Stimulated activated effector memory CD8-positive, alpha-beta T cell treated with anti-CD3 and anti-CD28 coated beads, Interleukin-12 subunit alpha, Interleukin-12 subunit beta, amount 100 ng/mL, for 72 hours (primary cell): ENCODE measurements around the gene ZNF175.
A peak's percentile ranks its signal among the peaks of the same experiment; 100 is the strongest.

Experiments used
- ATAC-seq: fragments of 150-1000 bp; cut with Tn5 transposase; 2 replicates; pipeline ENCODE4 v1.10.0; 2021
- DNase-seq, 2 donors: peaks; one replicate each; pipeline ENCODE4 v3.0.0; 2021 to 2022; ENCODE audit warnings: low spot score in 2 of 2
- H3K27ac Mint-ChIP-seq: one replicate; pipeline ENCODE4 v1.8.0; 2022; ENCODE audit warnings: mild to moderate bottlenecking, mixed read lengths
- H3K36me3 Mint-ChIP-seq: one replicate; pipeline ENCODE4 v1.8.0; 2022; ENCODE audit warnings: mild to moderate bottlenecking, mixed read lengths
- H3K4me1 Mint-ChIP-seq: one replicate; pipeline ENCODE4 v1.8.0; 2022; ENCODE audit warnings: mixed read lengths
- H3K4me3 Mint-ChIP-seq: one replicate; pipeline ENCODE4 v1.8.0; 2022; ENCODE audit warnings: mild to moderate bottlenecking, mixed read lengths
- H3K9me3 Mint-ChIP-seq: one replicate; pipeline ENCODE4 v1.8.0; 2022; ENCODE audit warnings: mixed read lengths

ZNF175 gene

DNA sequence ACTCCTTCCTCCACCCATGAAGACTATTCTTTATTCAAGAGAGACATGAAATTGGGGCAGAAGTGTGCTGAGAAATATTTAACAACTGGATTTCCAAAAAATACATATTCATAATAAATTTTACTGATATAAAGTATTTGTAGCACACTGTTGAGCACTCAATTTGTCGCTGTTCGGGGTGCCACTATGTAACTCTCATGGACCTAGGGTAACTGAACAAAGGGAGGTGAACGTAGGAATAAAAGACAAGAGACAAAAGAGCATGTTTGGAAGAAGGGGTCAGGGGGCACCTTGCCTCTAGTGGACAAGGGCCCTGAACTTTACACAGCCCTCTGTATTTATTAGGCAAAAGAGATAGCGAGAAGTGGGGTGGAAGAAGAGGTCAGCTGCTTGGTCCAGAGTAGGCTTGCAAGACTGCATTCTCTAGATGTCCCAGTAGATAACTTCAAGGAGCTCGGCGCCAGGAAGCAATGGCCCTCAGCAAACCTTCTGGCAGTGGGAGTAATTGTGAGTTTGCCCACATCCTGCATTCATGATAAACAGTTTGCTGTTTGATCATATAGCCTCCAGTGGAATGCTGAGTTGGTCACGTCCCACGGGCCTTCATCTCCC, 4.5 kb upstream of the ZNF175 start:
- Mint-ChIP-seq H3K27ac (no peak overlapping the region), H3K4me3 (no peak overlapping the region), H3K9me3 (peaks cover 2% of the 10 kb centered on the region), H3K4me1 (peaks cover 8% of the 10 kb centered on the region), H3K36me3 (peaks cover 5% of the 10 kb centered on the region)
- DNase-seq: no peak
- no peak for ATAC-seq

GRCh38 chr19:51567583-51567982, 3.5 kb upstream of the ZNF175 start:
- Mint-ChIP-seq H3K4me3 (no peak overlapping the region), H3K36me3 (peaks cover 5% of the 10 kb centered on the region)
- DNase-seq: no peak

GRCh38 chr19:51568456-51568855, 2.6 kb upstream of the ZNF175 start:
- peaks cover 2% of the 10 kb centered on the region for H3K9me3 Mint-ChIP-seq

More at GRCh38 chr19:51567583-51567982, 3.5 kb upstream of the ZNF175 start:
- Mint-ChIP-seq H3K4me1 (peaks cover 18% of the 10 kb centered on the region), H3K9me3 (peaks cover 2% of the 10 kb centered on the region), H3K27ac (no peak overlapping the region)
- no peak for ATAC-seq

DNA sequence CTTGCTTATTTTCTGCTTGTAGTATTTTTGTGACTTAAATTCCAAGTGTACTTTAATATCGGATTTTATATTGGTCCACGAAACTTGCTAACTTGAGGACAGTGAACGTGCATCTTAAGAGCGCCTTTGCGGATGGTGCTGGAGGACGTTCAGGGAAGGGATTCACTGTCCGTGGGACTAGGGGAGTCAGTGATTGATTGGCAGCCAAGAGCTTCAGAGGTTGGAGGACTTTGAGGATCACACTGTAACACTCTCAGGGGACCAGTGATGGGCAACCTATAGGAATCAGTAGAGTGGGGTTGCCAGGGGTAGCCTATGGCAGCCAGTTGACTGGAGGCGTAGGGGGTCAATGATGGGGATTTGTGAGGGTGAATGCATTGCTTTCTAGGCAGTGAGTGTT, 516 bp downstream of the ZNF175 start:
- peak overlapping the region; percentile 98 for H3K4me3 Mint-ChIP-seq
- H3K9me3 Mint-ChIP-seq: peaks cover 2% of the 10 kb centered on the region
- no peak for DNase-seq
- peak overlapping the region; percentile 97 for H3K27ac Mint-ChIP-seq
- ATAC-seq: no peak
- peaks cover 43% of the 10 kb centered on the region for H3K36me3 Mint-ChIP-seq
- H3K4me1 Mint-ChIP-seq: peaks cover 24% of the 10 kb centered on the region

More at GRCh38 chr19:51568456-51568855, 2.6 kb upstream of the ZNF175 start:
- Mint-ChIP-seq H3K4me1 (peaks cover 22% of the 10 kb centered on the region), H3K36me3 (peaks cover 11% of the 10 kb centered on the region), H3K4me3 (no peak overlapping the region), H3K27ac (no peak overlapping the region)
- DNase-seq: no peak
- ATAC-seq: no peak

DNA sequence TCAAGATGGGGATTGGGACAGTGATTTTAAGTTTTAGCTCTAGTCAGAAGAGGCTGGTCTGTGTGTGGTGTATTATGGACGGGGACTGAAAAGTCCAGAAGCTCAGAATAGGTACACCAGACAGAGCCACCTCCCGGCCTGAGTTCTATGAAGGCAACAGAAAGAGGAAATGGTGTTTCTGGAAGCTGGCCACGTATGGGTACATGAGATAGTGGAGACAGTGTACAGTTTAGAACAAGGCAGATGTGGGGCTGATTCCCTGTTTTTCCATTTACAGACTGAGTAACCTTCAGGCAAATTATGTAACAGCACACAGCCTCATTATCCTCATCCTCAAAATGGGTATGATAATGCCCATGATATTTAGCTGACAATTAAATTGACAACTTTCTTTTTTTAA, 1.3 kb downstream of the ZNF175 start:
- no peak overlapping the region for H3K27ac Mint-ChIP-seq
- DNase-seq (no peak), ATAC-seq (no peak)
- H3K36me3 Mint-ChIP-seq: peaks cover 51% of the 10 kb centered on the region
- peaks cover 2% of the 10 kb centered on the region for H3K9me3 Mint-ChIP-seq
- peaks cover 24% of the 10 kb centered on the region for H3K4me1 Mint-ChIP-seq
- peak overlapping the region; percentile 98 for H3K4me3 Mint-ChIP-seq

- Mint-ChIP-seq H3K36me3 (peaks cover 56% of the 10 kb centered on the region), H3K9me3 (peaks cover 2% of the 10 kb centered on the region), H3K27ac (no peak overlapping the region), H3K4me1 (peaks cover 24% of the 10 kb centered on the region), H3K4me3 (no peak overlapping the region)
- no peak for ATAC-seq
- no peak for DNase-seq
Measured at GRCh38 chr19:51572908-51573307, 1.8 kb downstream of the ZNF175 start.

DNA sequence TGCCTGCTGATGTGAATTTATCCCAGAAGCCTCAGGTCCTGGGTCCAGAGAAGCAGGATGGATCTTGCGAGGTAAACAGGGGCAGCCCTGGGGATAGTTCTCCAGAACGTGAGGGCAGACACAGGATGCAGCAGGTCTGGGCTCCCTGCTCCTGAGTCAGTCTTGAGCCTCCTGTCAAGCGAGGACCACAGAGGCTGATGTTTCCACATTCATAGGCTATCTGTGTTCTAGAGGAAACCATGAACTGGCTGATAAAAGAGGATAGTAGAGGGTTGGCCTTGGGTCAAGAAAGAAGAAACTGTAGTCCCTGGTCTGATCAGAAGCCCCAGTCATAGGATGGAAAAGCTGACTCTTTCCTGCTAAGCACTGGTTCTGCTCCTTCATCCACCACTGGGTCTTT, 2.2 kb downstream of the ZNF175 start:
- Mint-ChIP-seq H3K4me3 (no peak overlapping the region), H3K27ac (no peak overlapping the region), H3K9me3 (peaks cover 2% of the 10 kb centered on the region), H3K36me3 (peaks cover 60% of the 10 kb centered on the region), H3K4me1 (peaks cover 24% of the 10 kb centered on the region)
- no peak for ATAC-seq
- DNase-seq: no peak

GRCh38 chr19:51576850-51577249, 5.8 kb downstream of the ZNF175 start:
- H3K4me3 Mint-ChIP-seq: no peak overlapping the region
- no peaks in the 10 kb centered on the region for H3K9me3 Mint-ChIP-seq
- no peak for DNase-seq
- H3K4me1 Mint-ChIP-seq: peaks cover 13% of the 10 kb centered on the region
- H3K36me3 Mint-ChIP-seq: peaks cover 75% of the 10 kb centered on the region
- H3K27ac Mint-ChIP-seq: no peak overlapping the region
- no peak for ATAC-seq

GRCh38 chr19:51586103-51586728, 15.1 kb downstream of the ZNF175 start:
- no peak for ATAC-seq
- Mint-ChIP-seq H3K9me3 (peaks cover 30% of the 10 kb centered on the region), H3K27ac (no peak overlapping the region), H3K36me3 (peaks cover 54% of the 10 kb centered on the region), H3K4me1 (no peaks in the 10 kb centered on the region), H3K4me3 (no peak overlapping the region)
- no peak for DNase-seq

- ATAC-seq (peak; percentile 51), DNase-seq (no peak)
- H3K4me3 Mint-ChIP-seq: no peak overlapping the region
- peaks cover 48% of the 10 kb centered on the region for H3K36me3 Mint-ChIP-seq
- H3K9me3 Mint-ChIP-seq: peaks cover 30% of the 10 kb centered on the region
- no peaks in the 10 kb centered on the region for H3K4me1 Mint-ChIP-seq
- no peak overlapping the region for H3K27ac Mint-ChIP-seq
Measured at GRCh38 chr19:51586799-51587198, 15.7 kb downstream of the ZNF175 start.

GRCh38 chr19:51587264-51588191, 16.4 kb downstream of the ZNF175 start:
- H3K36me3 Mint-ChIP-seq: peaks cover 41% of the 10 kb centered on the region
- no peak for ATAC-seq
- H3K27ac Mint-ChIP-seq: no peak overlapping the region
- no peak overlapping the region for H3K4me3 Mint-ChIP-seq
- no peaks in the 10 kb centered on the region for H3K4me1 Mint-ChIP-seq
- DNase-seq: no peak
- peaks cover 30% of the 10 kb centered on the region for H3K9me3 Mint-ChIP-seq

GRCh38 chr19:51589511-51589910, 18.4 kb downstream of the ZNF175 start:
- H3K27ac Mint-ChIP-seq: no peak overlapping the region
- H3K36me3 Mint-ChIP-seq: peaks cover 26% of the 10 kb centered on the region
- no peak overlapping the region for H3K4me3 Mint-ChIP-seq
- ATAC-seq: no peak
- no peak for DNase-seq
- H3K9me3 Mint-ChIP-seq: peaks cover 22% of the 10 kb centered on the region
- peaks cover 16% of the 10 kb centered on the region for H3K4me1 Mint-ChIP-seq

DNA sequence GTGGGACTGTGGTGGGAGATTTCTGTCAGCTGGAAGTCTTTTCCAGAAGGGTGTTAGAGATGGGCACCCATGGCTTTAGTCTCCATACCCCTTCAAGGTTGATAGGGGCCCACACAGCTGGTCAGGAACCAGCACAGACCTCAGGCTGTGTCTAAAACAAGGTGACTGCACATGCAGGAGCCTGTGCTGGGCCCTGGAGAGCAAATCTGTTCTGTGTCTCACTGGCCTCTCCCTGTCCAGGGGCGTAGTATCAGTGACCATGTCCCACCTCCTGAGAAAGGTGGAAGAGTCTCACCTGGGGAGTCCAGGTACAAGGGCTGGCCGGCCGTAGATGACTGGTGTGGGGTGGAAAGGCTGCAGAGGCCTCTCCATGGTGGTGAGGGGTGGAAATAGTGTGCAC, 19.4 kb downstream of the ZNF175 start:
- H3K9me3 Mint-ChIP-seq: peaks cover 20% of the 10 kb centered on the region
- H3K36me3 Mint-ChIP-seq: peaks cover 22% of the 10 kb centered on the region
- H3K27ac Mint-ChIP-seq: no peak overlapping the region
- peaks cover 25% of the 10 kb centered on the region for H3K4me1 Mint-ChIP-seq
- DNase-seq (no peak), ATAC-seq (no peak)
- H3K4me3 Mint-ChIP-seq: no peak overlapping the region

GRCh38 chr19:51592521-51592920, 21.4 kb downstream of the ZNF175 start:
- no peak for DNase-seq
- H3K4me1 Mint-ChIP-seq: peaks cover 25% of the 10 kb centered on the region
- no peak overlapping the region for H3K27ac Mint-ChIP-seq
- peak overlapping the region; percentile 94 for H3K4me3 Mint-ChIP-seq
- no peak for ATAC-seq
- peaks cover 11% of the 10 kb centered on the region for H3K36me3 Mint-ChIP-seq
- H3K9me3 Mint-ChIP-seq: peaks cover 6% of the 10 kb centered on the region

GRCh38 chr19:51593138-51593890, 22.2 kb downstream of the ZNF175 start:
- no peak for ATAC-seq
- Mint-ChIP-seq H3K9me3 (peaks cover 6% of the 10 kb centered on the region), H3K36me3 (peaks cover 11% of the 10 kb centered on the region), H3K27ac (no peak overlapping the region), H3K4me1 (peaks cover 25% of the 10 kb centered on the region), H3K4me3 (peak overlapping the region; percentile 94)
- no peak for DNase-seq
